HG03196 (cell line): ENCODE results near the gene COQ8A.
"Not testable (repeated sequence)": the region's sequence is repeated elsewhere in the genome, so short reads cannot be mapped to it uniquely, and the experiment has no call there.

ENCODE experiments used
- ATAC-seq: cut with Tn5 transposase; IDR thresholded peaks from one replicate; pipeline ENCODE4 v1.9.1; 2021; ENCODE audit not compliant: unreplicated experiment

Gene COQ8A

GRCh38 chr1:226921504-226921903 lies 18.6 kb upstream of the COQ8A start:
- no peak for ATAC-seq

DNA sequence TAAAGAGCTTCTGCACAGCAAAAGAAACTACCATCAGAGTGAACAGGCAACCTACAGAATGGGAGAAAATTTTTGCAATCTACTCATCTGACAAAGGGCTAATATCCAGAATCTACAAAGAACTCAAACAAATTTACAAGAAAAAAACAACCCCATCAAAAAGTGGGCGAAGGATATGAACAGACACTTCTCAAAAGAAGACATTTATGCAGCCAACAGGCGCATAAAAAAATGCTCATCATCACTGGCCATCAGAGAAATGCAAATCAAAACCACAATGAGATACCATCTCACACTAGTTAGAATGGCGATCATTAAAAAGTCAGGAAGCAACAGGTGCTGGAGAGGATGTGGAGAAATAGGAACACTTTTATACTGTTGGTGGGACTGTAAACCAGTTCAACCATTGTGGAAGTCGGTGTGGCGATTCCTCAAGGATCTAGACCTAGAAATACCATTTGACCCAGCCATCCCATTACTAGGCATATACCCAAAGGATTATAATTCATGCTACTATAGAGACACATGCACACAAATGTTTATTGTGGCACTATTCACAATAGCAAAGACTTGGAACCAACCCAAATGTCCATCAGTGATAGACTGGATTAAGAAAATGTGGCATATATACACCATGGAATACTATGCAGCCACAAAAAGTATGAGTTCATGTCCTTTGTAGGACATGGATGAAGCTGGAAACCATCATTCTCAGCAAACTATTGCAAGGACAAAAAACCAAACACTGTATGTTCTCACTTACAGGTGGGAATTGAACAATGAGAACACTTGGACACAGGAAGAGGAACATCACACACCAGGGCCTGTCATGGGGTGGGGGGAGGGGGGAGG lies 10.6 kb upstream of the COQ8A start:
- not testable (repeated sequence) for ATAC-seq

DNA sequence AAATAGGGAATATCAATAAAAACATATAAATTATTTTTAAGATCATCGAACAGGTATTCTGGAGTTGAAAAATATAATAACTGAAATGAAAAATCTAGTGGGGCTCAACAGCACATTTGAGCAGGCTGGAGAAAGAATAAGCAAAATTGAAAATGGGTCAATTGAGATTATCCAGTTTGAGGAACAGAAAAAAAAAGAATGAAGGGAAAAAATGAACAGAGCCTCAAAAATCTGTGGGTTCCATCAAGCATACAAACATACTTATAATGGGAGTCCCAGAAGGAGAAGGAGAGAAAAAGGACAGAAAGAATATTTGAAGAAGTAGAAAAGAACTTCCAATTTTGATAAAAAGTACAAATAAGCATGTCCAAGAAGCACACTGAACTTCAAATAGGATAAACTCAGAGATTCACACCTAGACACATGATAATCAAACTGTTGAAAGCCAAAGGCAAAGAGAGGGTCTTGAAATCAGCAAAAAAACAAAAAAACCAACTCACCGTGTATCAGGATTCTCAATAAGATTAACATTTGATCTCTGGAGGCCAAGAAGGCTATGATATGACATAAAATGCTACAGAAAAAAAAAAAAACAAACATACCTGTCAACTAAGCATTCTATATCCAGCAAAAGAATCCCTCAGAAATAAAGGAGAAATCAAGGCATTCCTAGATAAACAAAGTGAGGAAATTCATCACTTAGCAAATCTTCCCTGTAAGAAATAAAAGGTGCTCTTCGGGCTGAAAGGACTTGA lies 5.4 kb upstream of the COQ8A start:
- ATAC-seq, result no peak

DNA sequence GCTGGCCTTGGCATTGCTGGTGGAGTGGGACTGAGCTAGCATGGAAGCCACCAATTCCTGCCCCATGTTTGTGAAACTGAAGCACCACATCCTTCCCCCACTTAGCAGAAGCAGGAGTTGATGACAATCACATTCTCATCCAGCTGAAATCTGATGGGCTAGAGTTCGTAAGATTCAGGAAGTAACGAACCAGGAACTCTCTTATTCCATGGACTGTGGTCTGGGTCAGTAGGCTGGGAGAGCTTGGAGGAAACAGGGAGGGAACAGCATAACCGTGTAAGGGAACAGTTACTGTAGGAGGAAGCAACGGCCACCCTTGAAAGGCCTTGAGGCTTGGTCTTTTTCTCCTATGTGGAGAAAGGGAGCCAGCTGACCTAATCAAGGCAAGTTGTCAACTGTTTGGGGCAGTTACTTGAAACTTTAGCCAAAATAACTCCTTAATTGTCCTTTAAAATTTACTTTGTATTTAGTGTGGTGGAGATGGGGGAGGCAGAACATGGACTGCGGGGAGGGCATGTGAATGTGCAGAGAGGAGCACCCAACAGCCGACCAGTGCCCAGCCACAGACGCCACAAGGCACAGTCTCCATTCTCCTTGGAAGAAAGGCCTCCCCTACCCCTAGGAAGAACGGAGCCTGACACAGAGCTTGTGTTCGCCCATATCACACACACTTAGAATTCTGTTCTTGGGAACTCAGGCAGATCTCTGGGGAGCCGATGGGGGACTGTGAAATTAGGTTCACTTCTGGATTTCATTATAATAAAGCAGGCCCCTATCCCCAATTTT lies 2.0 kb upstream of the COQ8A start:
- ATAC-seq, result no peak

DNA sequence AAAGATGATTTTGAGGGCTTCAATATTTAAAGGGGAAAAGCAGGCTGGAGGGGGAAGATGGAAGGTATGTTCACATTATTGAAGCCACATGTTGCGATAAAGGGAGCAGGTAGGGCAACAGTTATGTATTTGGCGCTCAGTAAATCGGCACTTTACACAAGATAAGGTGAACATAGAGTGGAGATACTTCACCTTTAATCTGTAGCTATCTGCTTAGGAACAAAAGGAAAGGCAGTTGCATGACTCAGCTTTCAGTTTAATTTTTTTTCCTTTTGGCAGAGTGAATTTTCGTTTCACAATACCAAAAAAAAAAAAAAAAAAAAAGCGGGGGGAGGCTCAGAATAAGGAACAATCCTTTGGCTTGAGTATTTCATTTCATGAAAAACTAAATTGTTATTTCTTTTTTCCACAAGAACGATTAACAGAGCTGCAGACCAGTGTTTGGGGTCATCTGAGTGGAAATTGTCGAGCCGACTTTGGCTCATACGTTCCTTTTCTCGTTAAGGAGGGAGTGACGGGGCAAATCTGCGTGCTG lies 1.1 kb upstream of the COQ8A start:
- ATAC-seq, result no peak

DNA sequence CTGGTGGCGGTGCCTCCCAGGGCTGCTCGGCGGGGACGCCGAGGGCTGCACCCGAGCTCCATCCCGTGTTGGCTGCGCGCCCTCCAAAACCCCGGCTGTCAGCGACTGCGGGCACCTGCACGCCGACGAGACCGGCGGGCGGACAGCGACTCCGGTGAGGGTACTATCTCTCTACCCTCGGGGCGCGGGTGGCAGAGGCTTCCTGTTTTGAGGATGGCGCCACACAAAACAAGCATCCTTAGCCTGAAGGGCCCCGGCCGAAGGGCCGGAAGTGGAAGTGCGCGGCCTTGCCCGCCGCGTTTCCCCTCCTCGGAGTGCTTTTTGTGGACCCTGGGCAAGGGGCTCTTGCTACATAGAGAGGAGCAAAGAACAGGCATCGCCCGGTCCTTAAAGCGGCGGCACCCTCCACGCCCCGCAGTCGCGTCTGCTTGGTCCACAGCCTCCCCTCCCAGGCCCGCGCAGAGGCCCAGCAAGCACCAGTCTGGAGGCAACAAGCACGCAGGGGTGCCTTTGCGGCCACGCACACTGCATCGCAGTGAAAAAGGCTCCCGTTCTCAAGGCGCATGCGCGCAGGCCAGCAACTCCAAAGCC lies 561 bp upstream of the COQ8A start:
- ATAC-seq, result peak; percentile 33

DNA sequence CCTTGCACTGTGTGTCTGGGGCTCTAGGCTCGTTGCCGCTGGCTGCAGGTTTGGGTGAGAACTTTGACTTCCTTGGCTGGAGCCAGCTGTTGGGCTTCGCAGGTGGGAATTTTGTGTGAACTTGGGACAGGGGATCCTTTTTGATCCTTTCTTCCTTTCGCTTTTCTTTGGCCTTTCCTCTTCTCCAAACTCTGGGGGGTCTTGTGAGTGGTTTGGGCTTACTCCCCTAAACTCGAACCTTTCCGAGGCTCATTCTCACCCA lies 643 bp downstream of the COQ8A start:
- ATAC-seq, result no peak

GRCh38 chr1:226942392-226942791 lies 2.3 kb downstream of the COQ8A start:
- no peak for ATAC-seq

DNA sequence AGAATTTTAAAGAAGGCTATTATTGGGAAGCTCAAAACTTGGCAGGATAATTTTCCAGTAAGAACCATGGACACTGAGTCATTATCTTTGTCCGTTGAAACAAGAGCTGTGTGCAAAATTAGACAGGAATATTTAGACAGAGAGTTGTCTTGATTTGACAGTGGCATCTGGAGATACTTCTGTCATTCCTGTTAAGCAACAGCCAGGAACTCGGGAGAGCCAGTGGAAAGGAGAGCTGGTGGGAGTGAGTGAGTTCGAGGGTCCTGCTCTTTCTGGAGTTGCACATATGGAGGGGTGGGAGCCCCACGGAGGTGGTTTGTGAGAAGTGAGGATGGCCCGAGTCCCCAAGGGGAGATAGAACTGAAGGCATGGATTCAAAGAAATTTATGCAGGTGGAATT lies 3.1 kb downstream of the COQ8A start:
- no peak for ATAC-seq

DNA sequence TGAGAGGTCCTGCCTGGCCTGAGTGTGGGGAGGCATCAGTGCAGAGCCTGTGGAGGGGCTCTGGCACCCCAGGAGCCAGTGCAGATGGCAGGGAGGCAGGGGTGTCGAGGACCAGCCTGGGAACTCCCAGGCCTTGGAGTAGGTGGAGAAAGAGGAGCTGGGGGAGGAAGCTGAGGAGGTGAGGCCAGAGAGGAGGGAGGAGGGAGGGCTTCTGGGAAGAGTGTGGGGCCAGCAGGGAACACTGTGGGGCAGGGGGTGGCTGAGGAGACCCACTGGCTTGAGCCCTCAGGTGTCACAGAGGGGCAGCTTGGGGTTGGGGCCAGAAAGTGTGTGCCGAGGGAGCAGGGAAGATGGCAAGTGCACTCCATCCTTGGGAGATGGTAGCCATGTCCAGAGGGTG lies 3.8 kb downstream of the COQ8A start:
- no peak for ATAC-seq

DNA sequence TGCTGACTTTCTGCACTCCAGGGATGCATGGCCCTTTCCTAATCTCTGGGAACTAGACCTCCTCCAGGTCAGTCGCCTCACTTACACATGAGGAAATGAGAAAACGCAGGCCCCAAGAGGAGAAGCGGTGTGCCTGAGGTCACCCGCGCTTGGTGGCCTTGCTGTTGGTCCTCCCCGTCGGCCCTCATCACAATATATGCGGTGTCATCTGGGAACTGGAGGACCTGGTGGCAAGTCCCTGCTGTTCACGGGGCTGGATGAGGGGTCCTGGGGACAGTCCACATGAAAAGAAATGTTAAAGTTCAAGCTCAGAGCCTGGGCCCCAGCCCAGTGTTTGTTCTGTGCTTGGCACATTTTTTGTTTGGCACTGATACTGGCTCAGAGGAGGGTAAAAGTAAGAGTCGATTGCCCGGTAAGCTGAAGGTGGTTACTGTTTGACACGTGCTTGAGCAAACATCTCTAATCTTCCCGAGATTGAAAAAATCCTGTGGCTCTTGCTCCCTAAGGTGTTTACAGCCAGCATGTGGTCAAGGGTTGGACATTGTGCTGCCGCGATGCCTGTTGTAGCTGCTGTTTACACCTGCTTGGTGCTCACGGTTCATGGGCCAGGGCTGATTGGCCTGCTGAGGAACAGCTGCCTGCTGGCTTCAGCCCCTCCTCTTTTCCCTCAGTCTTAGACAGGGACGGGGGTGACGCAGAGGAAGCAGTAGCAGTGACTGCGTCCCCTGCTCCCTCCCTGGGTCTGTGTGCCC lies 5.2 kb downstream of the COQ8A start:
- no peak for ATAC-seq

- ATAC-seq, result no peak
These were observed 5.8 kb downstream of the COQ8A start for GRCh38 chr1:226945858-226946245.

- no peak for ATAC-seq
These were observed 6.2 kb downstream of the COQ8A start for GRCh38 chr1:226946285-226946684.

DNA sequence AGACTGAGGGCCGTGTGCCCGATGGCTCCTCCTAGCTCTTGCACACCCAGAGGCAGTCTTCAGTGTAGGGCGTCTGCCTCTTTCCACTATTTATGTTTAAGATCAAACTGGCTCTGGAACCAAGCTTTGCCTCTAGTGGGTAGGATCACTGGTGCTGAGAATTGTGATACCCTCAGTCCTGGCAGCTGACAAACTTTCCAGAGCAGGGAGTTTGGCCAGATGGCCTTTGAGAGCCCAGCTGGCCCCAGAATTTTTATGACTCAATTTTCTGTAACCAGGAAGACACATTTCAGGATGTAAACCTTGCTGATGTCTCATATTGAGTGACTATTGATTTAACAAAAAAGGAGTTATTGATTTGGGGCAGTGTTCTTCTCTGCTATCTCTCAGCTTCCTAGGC lies 6.7 kb downstream of the COQ8A start:
- no peak for ATAC-seq

- ATAC-seq, result no peak
These were observed 8.0 kb downstream of the COQ8A start for GRCh38 chr1:226948051-226948450.

GRCh38 chr1:226948480-226948879 lies 8.4 kb downstream of the COQ8A start:
- ATAC-seq, result no peak

DNA sequence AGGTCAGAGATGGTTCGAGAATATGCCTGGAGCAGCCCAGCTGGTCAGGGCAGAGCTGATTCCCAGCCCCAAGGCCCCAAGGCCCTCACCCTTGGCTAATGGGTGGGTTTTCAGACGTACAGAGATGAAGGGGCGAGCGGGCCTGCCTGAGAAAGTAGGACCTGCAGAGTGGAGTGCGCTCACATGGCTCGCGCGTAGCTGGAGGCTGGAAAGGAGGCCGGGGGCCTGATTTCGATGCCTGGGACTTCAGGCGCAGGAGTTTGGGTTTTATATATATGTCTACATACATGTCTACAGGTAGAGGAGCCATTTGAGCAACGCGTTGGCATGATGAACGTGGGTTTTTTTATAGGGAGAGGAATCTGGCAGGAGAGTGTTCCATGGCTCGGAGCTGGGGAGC lies 8.9 kb downstream of the COQ8A start:
- ATAC-seq, result no peak

- no peak for ATAC-seq
These were observed 9.3 kb downstream of the COQ8A start for GRCh38 chr1:226949401-226949800.

DNA sequence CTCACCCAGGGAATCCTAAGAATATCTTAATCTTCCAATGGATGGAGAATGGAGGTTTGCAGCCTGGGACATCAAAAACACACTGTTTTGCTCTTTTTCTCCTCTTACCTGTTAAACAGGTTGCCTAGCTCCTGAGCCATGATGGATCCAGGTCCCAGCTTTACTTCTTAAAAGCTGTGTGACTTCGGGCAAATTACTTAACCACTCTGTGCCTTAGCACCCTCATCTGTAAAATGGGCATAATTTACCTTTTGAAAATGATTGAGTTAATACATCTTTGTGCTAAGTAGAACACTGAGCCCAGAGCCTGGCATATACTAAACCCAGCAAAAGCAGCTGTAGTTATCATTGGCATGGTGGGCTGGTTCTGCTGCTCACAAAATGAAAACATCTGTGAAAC lies 10.2 kb downstream of the COQ8A start:
- ATAC-seq, result no peak

GRCh38 chr1:226950871-226951270 lies 10.8 kb downstream of the COQ8A start:
- no peak for ATAC-seq
